GM18526 (cell line): Measurements from ENCODE around the gene INSC.

Source experiments
- POLR2A ChIP-seq: IDR thresholded peaks from 3 replicates; pipeline ENCODE4 v1.6.1; 2011; ENCODE audit not compliant: insufficient read length; ENCODE audit errors: extremely low read depth

The INSC gene

DNA sequence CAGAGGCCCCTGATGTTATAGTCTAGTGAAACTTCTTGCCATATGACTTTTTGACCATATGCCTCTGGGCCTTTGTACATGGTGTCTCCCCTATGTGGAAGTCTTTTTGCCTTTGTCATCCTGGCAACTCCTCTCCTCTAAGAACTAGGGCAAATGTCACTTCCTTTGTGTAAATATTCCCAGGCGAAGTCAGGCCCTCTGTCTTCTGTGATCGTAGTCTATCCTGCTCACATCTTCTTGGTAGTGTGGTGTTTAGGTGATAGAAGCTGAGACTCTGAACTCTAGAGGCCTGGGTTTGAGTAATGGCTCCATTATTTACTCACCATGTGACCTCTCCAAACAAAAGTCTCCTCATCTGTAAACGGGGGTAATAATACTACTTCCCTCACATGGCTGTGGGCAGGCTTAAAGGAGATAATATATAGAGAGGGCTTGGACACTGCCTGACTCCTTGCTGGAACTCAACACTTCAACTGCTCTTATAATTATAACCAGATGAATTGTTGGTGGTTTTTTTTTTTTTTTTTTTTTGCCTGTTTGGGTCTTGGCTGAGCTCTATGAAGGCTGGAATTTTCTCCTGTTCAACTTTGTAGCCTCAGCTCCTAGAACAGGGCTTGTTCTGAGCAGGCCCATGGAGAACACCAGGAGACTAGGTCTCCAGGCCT lies 43.8 kb downstream of the INSC start:
- no peak for TF ChIP-seq POLR2A

DNA sequence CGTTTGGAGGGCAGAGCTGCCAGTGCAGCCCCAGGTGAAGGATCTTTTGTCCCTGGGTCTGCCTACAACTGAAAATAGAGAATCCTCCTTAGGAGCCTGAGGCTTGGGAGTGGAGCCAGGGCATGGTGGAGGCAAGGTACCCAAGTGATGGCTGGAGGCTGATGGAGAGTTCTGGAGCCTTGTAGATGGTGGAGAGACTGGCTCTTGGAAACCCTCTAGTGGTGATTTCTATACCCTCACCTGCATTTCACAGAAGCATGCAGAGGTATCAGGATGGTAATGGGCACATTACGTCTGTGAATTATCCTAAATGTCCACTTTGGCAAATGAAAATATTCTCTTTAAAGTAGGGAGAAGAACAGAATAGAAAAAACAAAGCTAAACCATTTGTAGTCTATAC lies 44.4 kb downstream of the INSC start:
- no peak for TF ChIP-seq POLR2A

DNA sequence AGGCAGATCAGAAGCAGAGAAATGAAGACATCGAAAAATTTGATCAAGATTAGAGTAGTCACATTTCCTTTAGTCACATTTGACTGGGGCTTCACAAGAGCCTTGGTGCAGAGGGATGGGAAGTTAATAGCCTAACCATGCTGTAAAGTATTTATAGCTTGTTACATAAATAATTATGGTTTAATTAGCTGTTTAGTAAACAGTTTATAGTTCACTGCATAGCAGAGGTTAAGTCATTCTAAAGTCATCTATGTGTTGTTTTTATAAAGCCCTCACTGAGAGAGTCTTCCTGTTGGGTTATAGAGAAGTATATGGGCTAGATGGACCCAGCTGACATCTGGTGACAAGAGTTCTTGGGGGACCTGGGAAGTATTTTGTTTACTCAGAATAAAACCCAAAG lies 47.1 kb downstream of the INSC start:
- TF ChIP-seq POLR2A: no peak

DNA sequence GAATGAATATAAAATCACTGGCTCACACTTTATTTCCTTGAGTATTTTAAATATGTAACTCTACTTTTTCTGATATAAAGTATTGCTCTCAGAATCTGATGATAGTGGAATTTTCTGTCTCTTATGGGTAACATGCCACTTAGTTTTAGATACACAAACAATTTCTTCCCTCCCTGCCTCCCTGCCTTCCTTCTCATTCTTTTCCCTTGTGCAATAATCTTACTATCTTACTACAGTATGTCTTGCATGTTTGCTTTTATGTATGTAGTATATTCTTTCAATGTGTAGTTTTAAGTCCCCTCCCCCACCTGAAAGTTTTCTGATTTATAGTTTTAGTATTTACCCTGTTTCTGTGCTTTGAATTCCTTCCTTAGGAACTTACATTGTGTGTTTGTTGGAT lies 48.4 kb downstream of the INSC start:
- no peak for TF ChIP-seq POLR2A

DNA sequence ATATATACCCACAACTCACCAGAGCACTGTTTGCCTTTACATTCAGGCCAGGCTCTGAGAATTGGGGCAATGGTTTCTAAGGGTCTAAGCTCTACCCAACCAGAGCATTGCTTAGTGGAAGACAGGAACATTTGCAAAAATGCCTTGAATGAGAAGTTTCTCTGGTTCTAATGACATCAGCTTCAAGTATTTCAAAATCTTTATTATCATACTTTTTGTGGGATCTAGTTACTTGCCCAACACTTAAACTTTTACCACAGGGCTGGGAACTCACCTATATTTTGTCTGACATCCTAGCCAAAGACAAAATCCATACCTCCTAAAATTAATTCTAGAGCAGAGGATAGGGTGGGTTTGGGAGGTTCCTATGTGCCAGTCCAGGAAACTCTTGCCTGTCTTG lies 51.5 kb downstream of the INSC start:
- TF ChIP-seq POLR2A: no peak

DNA sequence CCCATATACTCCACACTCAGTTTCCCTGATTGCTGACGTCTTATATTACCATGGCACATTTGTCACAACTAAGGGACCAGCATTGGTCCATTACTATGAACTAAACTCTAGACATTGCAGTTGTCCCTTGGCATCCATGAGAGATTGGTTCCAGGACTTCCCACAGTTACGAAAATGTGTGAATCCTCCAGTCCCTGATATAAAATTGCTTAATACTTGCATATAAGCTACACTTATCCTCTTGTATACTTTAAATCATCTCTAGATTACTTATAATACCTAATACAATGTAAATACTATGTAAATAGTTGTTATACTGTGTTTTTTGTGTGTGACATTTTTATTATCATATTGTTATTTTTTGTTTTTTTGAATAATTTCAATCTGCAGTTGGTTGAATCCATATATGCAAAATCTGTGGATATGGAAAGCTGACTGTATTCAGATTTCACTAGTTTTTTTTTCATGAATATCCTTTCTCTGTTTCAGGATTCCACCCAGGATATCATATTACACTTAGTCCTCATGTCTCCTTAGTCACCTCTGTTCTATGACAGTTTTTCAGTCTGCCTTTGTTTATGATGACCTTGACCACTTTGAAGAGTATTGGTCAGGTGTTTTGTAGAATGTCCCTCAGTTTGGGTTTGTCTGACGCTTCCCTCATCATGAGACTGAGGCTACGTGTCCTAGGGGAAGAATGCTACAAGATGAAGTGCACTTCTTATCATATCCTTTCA lies 55.3 kb downstream of the INSC start:
- TF ChIP-seq POLR2A: no peak

DNA sequence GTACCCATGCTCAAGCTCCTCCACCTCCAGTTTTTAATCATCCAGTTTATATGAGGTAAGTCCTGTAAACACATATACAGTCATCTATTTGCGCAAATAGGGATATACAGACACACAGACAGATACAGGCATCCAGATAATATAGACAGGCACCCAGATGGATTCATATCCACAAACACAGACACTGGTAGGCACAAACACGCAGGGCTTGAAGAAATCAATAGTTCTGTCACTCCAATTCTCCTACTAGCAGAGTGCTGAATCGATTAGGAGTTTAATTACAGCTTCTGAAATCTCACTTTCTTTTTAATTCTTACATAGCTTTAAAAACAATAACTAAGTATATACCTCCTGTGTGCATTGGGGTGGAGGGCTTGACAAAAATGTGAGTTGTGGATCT lies 56.0 kb downstream of the INSC start:
- TF ChIP-seq POLR2A: no peak

DNA sequence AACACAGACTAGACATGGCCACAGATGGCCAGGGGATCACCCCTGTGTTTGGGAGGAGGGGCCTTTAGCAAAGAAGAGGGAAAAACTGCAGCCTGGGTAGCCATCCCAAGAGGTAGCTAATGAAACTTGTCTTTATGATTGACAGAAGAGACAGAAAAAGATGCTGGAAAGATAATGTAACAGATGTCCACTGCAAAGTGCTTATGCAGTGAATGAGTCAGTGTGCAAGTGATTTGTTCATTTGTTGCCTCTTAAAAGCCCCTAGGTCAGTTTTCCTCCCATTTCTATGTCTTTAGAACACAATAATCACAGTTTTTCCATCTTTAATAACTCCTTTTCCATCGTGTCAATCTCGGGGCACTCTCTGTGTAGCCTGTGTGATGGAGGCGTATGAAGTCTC lies 57.2 kb downstream of the INSC start:
- TF ChIP-seq POLR2A: no peak

DNA sequence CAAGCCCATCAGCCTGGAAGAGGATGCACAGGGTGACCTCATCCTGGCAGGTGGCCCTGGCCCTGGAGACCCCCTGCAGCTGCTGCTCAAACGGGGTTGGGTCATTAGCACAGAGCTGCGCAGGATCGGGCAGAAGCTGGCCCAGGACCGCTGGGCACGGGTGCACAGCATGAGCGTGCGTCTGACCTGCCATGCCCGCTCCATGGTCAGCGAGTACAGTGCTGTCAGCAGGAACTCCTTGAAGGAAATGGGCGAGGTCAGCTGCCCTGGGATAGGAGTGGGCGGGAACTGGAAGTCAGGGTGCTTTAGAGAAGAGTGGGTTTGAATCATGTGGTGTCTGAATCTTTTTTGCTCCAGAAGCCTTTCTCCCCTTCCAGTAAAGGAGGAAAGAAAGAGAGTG lies 61.1 kb downstream of the INSC start:
- no peak for TF ChIP-seq POLR2A

DNA sequence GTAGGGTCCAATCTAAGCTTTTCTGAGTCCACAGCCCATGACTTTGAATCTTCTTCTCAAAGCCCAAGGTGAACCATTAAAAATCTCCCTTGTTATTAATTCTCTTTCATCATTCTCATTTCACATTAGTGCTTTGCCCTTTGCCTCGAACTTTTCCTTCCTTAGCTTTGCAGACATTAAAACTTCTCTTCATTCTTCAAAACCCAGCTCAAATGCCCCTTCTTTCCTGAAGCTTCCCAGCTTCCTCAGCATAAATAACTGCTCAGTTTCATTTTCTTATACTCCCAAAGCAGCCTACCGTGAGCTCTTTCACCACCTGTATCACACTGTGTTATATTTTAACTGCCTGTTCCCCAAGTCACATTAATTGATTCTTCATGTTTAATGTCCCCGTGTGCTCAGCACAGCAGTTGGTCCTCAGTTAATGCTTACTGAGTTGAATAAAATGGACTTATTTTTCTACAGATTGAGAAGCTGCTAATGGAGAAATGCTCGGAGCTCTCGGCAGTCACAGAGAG lies 62.0 kb downstream of the INSC start:
- no peak for TF ChIP-seq POLR2A

DNA sequence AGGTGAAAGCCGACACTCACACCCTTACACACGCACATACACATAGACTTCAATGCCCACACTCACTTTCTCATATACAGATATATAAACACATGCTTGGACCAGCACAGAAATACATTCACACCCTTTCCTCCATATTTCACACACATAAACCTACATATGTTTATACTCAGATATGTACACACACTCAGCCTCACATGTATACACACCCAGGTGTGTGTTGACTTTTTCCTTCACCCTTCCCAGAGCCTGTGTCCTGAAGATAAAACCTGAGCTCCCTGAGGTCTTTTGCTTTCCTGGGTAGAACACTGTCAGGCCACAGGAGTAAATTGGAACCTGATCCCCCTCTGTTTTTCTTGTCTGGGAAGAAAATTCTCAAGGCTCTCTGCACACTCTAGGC lies 62.8 kb downstream of the INSC start:
- no peak for TF ChIP-seq POLR2A

DNA sequence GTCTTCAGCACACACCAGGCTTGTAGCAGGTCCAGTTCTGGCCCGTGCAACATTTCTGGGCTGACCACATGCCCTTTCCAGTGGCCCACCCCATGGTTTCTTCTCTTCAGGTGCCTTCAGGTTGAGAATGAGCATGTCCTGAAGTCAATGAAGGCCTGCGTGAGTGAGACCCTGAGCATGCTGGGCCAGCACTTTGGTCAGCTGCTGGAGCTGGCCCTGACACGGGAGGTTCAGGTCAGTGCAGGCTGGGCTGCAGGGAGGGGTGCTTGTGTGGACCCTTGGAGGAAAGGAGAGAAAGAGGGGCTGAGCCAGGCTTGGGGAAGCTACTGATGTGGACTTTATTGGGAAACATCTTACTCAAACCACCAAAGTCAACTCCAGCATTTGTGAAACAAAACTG lies 63.5 kb downstream of the INSC start:
- TF ChIP-seq POLR2A: no peak

DNA sequence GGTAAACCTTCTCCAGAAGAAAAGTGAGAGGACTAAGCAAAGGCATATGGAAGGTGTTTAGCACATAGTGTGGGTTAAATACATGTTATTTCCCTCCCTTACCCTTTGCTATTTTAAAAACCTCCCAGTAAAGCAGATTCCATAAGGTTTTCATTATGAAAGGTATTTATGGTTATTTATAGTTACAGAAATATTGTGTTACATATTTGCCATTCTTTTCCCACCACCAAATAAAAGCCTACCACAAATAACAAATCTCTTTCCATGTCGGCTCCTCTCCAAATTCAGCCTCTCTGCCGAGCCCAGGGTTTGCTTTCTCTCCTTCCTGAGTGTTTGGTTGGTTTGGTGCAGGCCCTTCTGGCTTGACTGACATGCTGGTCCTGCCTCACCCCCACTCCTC lies 64.4 kb downstream of the INSC start:
- no peak for TF ChIP-seq POLR2A

DNA sequence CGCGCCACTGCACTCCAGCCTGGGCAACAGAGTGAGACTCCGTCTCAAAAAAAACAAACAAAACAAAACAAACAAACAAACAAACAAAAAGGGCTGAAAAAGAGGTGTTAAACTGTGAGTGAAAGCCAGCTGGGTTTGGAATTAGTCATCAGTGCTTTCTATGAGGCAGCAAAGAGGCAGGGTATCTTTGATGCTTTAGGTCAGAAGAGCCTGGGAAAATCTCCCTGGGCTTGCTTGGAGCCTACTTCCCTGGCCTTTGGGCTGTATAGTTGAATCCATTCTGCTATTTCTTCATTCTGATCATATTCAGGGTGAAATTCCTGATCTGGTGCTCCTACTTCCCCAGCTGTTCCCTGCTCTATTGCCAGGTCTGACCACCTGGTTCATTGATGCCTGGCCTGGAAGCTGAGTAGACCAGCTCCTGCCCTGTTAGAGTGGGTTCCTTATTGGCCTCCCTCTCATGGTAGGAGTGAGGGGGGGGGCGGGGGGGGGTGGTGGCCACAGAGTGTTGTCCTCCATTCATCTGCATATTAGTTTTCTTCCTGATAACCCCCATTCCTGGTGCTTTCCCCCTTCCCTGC lies 65.6 kb downstream of the INSC start:
- TF ChIP-seq POLR2A: no peak

DNA sequence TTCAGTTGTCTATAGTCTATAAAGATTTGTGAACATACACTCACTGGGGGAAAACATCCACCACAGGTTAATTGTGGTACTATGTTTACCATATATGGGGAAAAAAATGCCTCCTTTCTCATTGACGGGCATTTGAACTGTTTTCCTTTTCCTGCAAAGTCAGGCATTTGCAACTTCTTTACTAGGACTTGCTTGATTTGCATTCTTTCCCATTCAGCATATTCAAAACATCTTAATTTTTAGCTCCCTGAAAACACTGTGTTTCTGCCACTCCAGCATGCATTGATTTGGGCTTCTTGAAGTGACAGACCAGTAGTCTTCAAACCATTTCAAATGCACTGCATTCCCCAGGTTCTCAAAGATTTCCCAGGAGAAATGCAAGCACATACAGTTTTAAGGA lies 67.6 kb downstream of the INSC start:
- TF ChIP-seq POLR2A: no peak

DNA sequence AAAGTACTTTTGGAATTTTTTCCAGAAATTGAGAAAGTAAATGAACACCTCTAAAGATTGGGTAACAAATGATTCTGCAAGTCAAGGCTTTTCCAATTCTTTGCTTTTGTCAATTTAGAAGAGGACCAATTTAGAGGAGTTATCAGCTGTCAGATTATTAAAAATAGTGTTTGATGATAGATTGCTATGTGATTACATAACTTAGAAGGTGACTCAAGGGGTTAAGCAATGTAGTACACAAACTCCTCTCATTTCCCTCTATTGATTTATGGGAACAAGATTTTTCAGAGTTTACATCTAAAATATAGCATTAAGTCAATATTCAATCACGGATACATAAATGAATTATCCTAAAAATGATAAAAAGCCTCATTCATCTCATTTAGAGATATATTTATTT lies 70.3 kb downstream of the INSC start:
- no peak for TF ChIP-seq POLR2A
